AG09319 (cell line): ENCODE measurements around the gene EXT2.

Experiments
- DNase-seq: peaks from one replicate; pipeline ENCODE4 v3.0.0-alpha.2; 2010; ENCODE audit warnings: low read depth; ENCODE audit errors: extremely low read depth
- TF ChIP-seq, protein P1 (sequence below): IDR thresholded peaks from 2 replicates; pipeline ENCODE4 v1.5.1; 2011; ENCODE audit warnings: low read depth, mild to moderate bottlenecking, inconsistent platforms, low read length, moderate library complexity

Gene EXT2

DNA sequence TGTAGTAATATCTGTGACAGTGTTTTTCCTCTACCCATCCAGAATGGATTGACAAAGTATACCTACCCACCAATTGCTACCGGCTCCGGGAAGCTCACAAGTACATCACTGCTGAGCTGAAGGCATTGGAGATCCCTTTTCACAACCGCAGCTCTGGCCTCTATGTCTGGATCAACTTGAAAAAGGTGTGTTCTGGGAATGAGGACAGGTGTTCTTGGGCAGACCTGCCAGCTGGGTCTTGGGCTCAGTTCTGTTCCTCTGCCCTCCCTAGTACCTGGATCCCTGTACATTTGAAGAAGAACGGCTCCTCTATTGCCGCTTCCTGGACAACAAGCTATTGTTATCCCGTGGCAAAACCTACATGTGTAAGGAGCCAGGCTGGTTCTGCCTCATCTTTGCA, 37.2 kb upstream of the EXT2 start:
- TF ChIP-seq, protein P1, sequence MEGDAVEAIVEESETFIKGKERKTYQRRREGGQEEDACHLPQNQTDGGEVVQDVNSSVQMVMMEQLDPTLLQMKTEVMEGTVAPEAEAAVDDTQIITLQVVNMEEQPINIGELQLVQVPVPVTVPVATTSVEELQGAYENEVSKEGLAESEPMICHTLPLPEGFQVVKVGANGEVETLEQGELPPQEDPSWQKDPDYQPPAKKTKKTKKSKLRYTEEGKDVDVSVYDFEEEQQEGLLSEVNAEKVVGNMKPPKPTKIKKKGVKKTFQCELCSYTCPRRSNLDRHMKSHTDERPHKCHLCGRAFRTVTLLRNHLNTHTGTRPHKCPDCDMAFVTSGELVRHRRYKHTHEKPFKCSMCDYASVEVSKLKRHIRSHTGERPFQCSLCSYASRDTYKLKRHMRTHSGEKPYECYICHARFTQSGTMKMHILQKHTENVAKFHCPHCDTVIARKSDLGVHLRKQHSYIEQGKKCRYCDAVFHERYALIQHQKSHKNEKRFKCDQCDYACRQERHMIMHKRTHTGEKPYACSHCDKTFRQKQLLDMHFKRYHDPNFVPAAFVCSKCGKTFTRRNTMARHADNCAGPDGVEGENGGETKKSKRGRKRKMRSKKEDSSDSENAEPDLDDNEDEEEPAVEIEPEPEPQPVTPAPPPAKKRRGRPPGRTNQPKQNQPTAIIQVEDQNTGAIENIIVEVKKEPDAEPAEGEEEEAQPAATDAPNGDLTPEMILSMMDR = no peak
- no peak for DNase-seq

DNA sequence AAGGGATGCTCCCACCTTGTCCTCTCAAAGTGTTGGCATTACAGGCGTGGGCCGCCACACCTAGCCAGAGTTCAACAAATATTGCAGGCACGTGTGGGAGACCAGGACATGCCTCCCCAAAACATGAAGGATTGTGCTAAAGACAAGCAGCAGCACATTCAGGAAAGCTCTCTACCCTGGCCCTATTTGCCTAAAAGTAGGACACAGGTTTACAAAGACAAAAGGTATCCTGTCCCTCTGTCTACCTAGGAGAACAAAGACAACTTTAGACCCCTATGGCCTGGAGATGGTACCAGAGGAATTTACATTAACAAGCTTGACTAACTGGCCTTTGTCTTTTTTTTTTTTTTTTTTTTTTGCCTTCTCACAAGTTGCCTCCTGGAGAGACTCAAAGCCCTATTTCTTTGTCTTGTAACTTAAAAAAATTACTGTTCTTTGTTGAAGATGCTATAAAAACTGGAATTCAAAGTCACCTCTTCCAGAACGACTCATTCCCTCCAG, 30.3 kb upstream of the EXT2 start:
- TF ChIP-seq, protein P1 = no peak
- DNase-seq = no peak

DNA sequence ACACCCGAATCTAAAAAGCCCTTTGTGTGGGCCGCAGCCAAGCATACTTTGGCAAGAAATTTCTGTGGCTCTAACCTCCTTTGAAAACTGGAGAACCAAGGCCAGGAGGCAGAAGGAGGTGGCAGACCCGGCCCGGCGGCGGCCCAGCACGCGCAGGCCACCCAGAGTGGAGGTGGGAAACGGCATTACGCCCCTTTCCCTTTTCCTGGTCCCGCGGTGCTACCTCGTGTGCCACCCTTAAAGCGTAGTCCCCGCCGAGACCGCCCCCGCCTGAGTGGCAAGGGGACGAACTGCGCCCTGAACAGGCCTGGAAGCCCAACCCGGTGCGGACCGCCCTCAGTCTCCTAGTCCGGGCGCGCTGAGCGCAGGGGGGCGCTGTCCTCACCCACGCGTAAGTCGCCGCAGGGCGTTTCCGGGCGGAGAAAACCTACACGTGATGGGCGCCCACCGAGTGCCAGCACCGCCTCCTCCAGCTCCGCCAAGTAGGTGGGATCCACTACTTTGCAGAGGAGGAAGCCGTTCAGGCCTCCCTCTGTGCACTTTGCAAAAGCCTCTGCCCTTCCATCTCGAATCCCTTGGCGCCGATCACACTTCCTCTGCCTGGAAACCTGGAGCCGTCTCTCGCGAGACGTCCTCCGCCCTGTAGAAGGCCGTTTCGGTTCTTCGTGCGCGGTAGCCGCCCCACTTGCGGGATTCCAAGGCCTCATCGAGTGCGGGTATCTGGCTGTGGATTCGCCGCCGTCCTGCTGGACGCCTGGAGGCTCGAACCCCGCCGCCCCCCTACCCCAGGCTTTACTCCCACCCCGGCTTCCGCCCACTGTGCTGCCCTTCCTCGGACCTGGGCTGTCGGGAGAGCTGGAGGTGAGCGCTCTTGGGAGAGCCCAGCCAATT, 29.4 kb upstream of the EXT2 start, which contains the start of gene ACCS:
Gene ACCS (plus strand): TSS at position 430 of the 891 bp plus-strand sequence. CDS start 1,358 bp downstream, outside the sequence.
- TF ChIP-seq, protein P1 = peak; percentile 70
- DNase-seq = peak; percentile 89

DNA sequence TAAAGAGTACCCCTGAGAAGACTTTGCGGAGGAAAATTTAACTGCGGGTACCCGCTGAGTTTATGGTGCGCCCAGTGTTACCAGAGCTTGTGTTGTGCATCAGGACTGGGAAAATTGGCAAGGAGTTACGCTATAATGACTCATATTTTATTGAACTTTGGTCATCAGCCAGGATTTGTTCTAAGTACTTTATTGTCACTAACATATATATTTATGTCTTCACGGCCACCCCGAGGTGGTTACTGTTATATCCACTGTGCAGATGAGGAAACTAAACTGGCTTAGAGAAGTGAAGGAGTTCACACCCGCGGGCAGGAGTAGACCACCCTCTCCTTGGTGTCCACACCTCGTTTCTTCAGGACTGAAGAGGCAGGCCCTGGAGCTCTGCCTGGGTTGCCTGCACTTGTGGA, 28.7 kb upstream of the EXT2 start:
- TF ChIP-seq, protein P1 = no peak
- DNase-seq = peak; percentile 14

DNA sequence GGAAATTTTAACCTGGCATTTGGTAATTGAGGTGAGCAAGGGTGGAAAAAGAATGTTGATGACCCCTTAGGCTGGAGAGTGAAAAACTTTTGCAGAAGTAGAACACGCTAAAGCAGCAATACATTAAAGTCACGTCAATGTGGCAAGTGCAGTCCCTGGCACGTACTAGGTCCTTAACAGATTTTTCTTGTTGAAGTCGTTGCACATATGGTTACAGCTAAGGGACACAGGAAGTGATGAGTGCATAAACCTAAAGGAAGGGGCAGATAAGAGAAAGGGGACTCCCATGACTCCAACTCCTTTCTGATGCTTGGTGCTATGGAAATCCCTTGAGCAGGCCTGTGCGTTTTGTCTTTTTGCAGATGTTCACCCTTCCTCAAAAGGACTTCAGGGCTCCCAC, 28.2 kb upstream of the EXT2 start:
- no peak for DNase-seq
- TF ChIP-seq, protein P1 = no peak

DNA sequence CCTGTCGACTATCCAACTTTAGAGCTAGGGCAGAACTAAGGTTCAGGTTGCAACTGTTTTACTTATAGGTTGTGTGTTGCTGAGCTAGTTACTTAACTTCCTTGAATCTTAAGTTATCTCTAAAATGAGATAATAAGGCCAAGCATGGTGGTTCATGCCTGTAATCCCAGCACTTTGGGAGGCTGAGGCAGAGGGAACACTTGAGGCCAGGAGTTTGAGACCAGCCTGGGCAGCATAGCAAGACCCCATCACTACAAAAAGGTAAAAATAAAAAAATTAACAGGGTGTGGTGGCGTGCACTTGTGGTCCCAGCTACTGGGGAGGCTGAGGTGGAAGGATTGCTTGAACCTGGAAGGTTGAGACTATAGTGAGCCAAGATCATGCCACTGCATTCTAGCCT, 27.3 kb upstream of the EXT2 start:
- no peak for DNase-seq
- TF ChIP-seq, protein P1 = no peak

DNA sequence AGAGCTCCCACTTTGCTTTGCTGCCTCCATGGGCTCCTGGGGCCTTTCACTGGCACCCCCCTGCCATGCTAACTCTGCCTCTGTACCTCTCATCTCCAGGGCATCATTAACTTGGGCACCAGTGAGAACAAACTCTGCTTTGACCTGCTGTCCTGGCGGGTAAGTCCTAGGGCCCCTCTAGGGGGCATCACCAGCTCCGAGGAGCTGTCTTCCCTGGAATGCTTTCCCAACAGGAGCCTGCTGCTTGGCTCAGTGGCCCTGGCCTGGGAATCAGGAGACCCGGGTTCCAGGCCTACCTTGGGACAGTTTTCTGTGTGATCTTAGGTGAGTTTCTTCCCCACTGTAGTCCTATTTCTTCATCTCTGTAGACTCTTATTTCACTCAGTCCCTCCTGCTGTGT, 24.3 kb upstream of the EXT2 start:
- DNase-seq = no peak
- TF ChIP-seq, protein P1 = no peak
